GM12892 (cell line): ENCODE data around the gene KLRC1.
"Not testable (repeated sequence)": the region's sequence is repeated elsewhere in the genome, so short reads cannot be mapped to it uniquely, and the experiment has no call there.

Experiments
- POLR2A ChIP-seq: IDR thresholded peaks from 2 replicates; pipeline ENCODE4 v1.6.1; 2011; ENCODE audit warnings: low read depth, low read length, control low read depth
- POLR2AphosphoS5 ChIP-seq: IDR thresholded peaks from 2 replicates; pipeline ENCODE4 v1.6.1; 2011; ENCODE audit warnings: low read depth, low read length, control low read depth
- TAF1 ChIP-seq: IDR thresholded peaks from 2 replicates; pipeline ENCODE4 v1.6.1; 2011; ENCODE audit warnings: low read depth, mild to moderate bottlenecking, control low read depth, low read length, borderline replicate concordance

- TF ChIP-seq POLR2A, TAF1, POLR2AphosphoS5: not testable (repeated sequence)
Observed at GRCh38 chr12:10422159-10422558, 31.0 kb downstream of the KLRC1 start.
